K562 (cell line): ENCODE data around the gene PABPC1L2A. TPM values are rescaled to one million over a fixed set of nuclear protein-coding genes. Genes with fewer than 3 reads are reported as not detected.
"Not testable (repeated sequence)": the region's sequence is repeated elsewhere in the genome, so short reads cannot be mapped to it uniquely, and the experiment has no call there.

Source experiments
- ATAC-seq: fragments of 200-7000 bp; cut with Tn5 transposase; 3 replicates; pipeline ENCODE4 v1.9.1; 2020; ENCODE audit warnings: moderate library complexity
- Bru-seq: library from RNA; stranded (reverse); fragments of 400-500 nt; gene quantifications from one replicate; lab custom pipeline; 2021; lab: Mats Ljungman, UMichigan
- BruChase-seq, 2 experiments: library from RNA; stranded (reverse); fragments of 400-500 nt; gene quantifications; one replicate each; lab custom pipeline; 2021; lab: Mats Ljungman, UMichigan
- BruUV-seq: library from RNA; stranded (reverse); fragments of 400-500 nt; replicated peaks from 2 replicates; lab custom pipeline; 2021; lab: Mats Ljungman, UMichigan
- CTCF ChIA-PET: fragments of 300-600 bp; formaldehyde crosslinking; extraction: SDS; loops from one replicate; lab custom pipeline; 2021; ENCODE audit warnings: low intra/inter-chr PET ratio; lab: Yijun Ruan, JAX
- POLR2A ChIA-PET: fragments of 300-600, 350-650 bp; sonication (Branson Sonifier 250); formaldehyde crosslinking; extraction: SDS; loops from one replicate; lab custom pipeline; 2021; ENCODE audit warnings: antibody characterized with exemption, inconsistent platforms; lab: Yijun Ruan, JAX
- DNase-seq, 4 experiments: peaks; one replicate each; pipeline versions ENCODE4 v3.0.0 to v3.0.0-alpha.2; 2011 to 2018; ENCODE audit warnings: low spot score in 3 of 4, mixed read lengths in 3 of 4; ENCODE audit errors: extremely low read depth in 1 of 4
- FAIRE-seq: peaks from 2 replicates; lab custom pipeline; 2011; peaks lifted over from hg19 to GRCh38; lab: Jason Lieb, UNC
- H2AFZ ChIP-seq: 2 replicates; pipeline ENCODE4 v1.6.0; 2011; ENCODE audit warnings: low read depth, low read length, control low read depth, inconsistent platforms
- H3K27ac ChIP-seq: fragments of 200-600 bp; 3 replicates; pipeline ENCODE4 v1.8.0; 2011; ENCODE audit warnings: low read depth, mild to moderate bottlenecking, control low read depth, inconsistent platforms, low read length, moderate library complexity, mixed read lengths; ENCODE audit errors: extremely low read depth
- H3K27me3 ChIP-seq, 2 experiments: fragments of 300-600 bp in 1 of 2; 2 replicates in 1 of 2; 3 replicates in 1 of 2; pipeline versions ENCODE4 v1.6.0 to v1.8.0; 2011; ENCODE audit warnings: inconsistent platforms in 2 of 2, low read length in 2 of 2, mild to moderate bottlenecking in 1 of 2, mixed read lengths in 1 of 2, moderate library complexity in 1 of 2; ENCODE audit not compliant: control insufficient read depth in 2 of 2, insufficient read depth in 2 of 2
- H3K36me3 ChIP-seq: fragments of 300-600 bp; 3 replicates; pipeline ENCODE4 v1.8.0; 2011; ENCODE audit warnings: mild to moderate bottlenecking, low read length, inconsistent platforms; ENCODE audit not compliant: control insufficient read depth, insufficient read depth
- H3K4me1 ChIP-seq, 2 experiments: fragments of 200-600 bp in 1 of 2; replicated peaks in 1 of 2; 2 replicates in 1 of 2; 3 replicates in 1 of 2; pipeline versions ENCODE4 v1.5.1 to v1.8.0; 2011; ENCODE audit warnings: inconsistent platforms in 2 of 2, low read length in 2 of 2, mild to moderate bottlenecking in 1 of 2, mixed read lengths in 1 of 2, moderate library complexity in 1 of 2; ENCODE audit not compliant: control insufficient read depth in 2 of 2, insufficient read depth in 2 of 2
- H3K4me2 ChIP-seq: 2 replicates; pipeline ENCODE4 v1.6.1; 2011; ENCODE audit warnings: low read length, control low read depth, inconsistent platforms, mixed read lengths; ENCODE audit not compliant: insufficient read depth
- H3K4me3 ChIP-seq: fragments of 200-600 bp; sonication (generic), shearing (Covaris generic); 2 replicates; pipeline ENCODE4 v1.5.1; 2016; ENCODE audit warnings: control low read depth, inconsistent platforms
- H3K79me2 ChIP-seq: fragments of 200-600 bp; 3 replicates; pipeline ENCODE4 v1.8.0; 2011; ENCODE audit warnings: low read length, inconsistent platforms; ENCODE audit not compliant: control insufficient read depth, insufficient read depth
- H3K9ac ChIP-seq, 2 experiments: 2 replicates each; pipeline versions ENCODE4 v1.6.0 to v1.6.1; 2011; ENCODE audit warnings: low read depth in 2 of 2, low read length in 2 of 2, control low read depth in 1 of 2, inconsistent platforms in 1 of 2, mild to moderate bottlenecking in 1 of 2, mixed read lengths in 1 of 2; ENCODE audit not compliant: insufficient read depth in 1 of 2
- H3K9me1 ChIP-seq: one replicate; pipeline ENCODE4 v1.6.0; 2011; ENCODE audit warnings: inconsistent platforms, mild to moderate bottlenecking, low read length, moderate library complexity; ENCODE audit not compliant: control insufficient read depth, insufficient read depth
- H3K9me3 ChIP-seq: replicated peaks from 2 replicates; pipeline ENCODE4 v1.5.1; 2011; ENCODE audit warnings: low read depth, low read length, inconsistent platforms; ENCODE audit not compliant: control insufficient read depth, insufficient read depth
- H4K20me1 ChIP-seq: replicated peaks from 2 replicates; pipeline ENCODE4 v1.6.1; 2011; ENCODE audit warnings: low read length, inconsistent platforms, mixed read lengths; ENCODE audit not compliant: control insufficient read depth, insufficient read depth
- WGBS: fragments of 100-300 bp; shearing (Covaris generic); methylation state at CpG from one replicate; pipeline ENCODE4 v1.1.6; 2016; ENCODE audit warnings: low coverage, mixed read lengths; ENCODE audit not compliant: insufficient coverage; ENCODE audit errors: missing lambda C conversion rate; 5-methylcytosine and 5-hydroxymethylcytosine counted together
- in situ Hi-C: fragments of 300-500 bp; cut with MboI; formaldehyde crosslinking; loops from 4 replicates; pipeline ENCODE4 v1.15.0; 2018; ENCODE audit warnings: inconsistent platforms, mixed read lengths
- intact Hi-C: fragments of 100-400 bp; cut with micrococcal nuclease; formaldehyde crosslinking; loops from 2 replicates; pipeline ENCODE4 v1.14.2; 2022
- long read RNA-seq, 3 experiments: library from polyadenylated mRNA in 2 of 3; library from RNA in 1 of 3; unstranded in 2 of 3; stranded (forward) in 1 of 3; transcript quantifications; one replicate each; pipeline ENCODE4 v2.0.0, GENCODE V29; 2019 to 2022
- polyA minus RNA-seq, 3 experiments: library from RNA; depleted of rRNA, polyadenylated mRNA; stranded (reverse); fragments of >200 nt; gene quantifications; 2 replicates each; pipeline ENCODE4 v1.2.3, GENCODE V29; 2011
- polyA plus RNA-seq, 8 experiments: library from polyadenylated mRNA; depleted of rRNA in 4 of 8; stranded (reverse) in 5 of 8; unstranded in 3 of 8; fragments of >200 nt; fragmentation: Nextera tagmentation in 2 of 8; fragmentation: Illumina TruSeq in 1 of 8; extraction: Ambion mirVana in 2 of 8; extraction: Trizol in 1 of 8; gene quantifications; 2 replicates each; pipeline versions ENCODE4 v1.2.1 to v1.2.3, GENCODE V29; 2011 to 2014; ENCODE audit warnings: inconsistent platforms in 1 of 8, missing spikeins in 1 of 8
- total RNA-seq, 7 experiments: library from RNA; depleted of rRNA in 6 of 7; stranded (reverse); fragments of >200 nt in 6 of 7; fragmentation: Illumina TruSeq in 2 of 7; extraction: Trizol in 2 of 7; gene quantifications; 2 replicates each; pipeline versions ENCODE4 v1.2.1 to v1.2.3, GENCODE V29; 2011 to 2021; ENCODE audit warnings: low replicate concordance in 1 of 7

The PABPC1L2A gene
- total RNA-seq (2011; cell fraction: chromatin; rRNA removed; ENCODE audit: low replicate concordance) = not detected in 2 replicates
- not detected in 2 replicates for total RNA-seq (2011; cell fraction: nucleolus; rRNA removed)
- total RNA-seq (2011; cell fraction: nucleoplasm; rRNA removed) = not detected in 2 replicates
- total RNA-seq (2014; rRNA removed) = not detected in 2 replicates
- not detected in 2 replicates for total RNA-seq (2014; rRNA removed; fragmentation: Illumina TruSeq; extraction: Trizol)
- not detected in 2 replicates for total RNA-seq (2015; rRNA removed; fragmentation: Illumina TruSeq; extraction: Trizol)
- not detected in 2 replicates for total RNA-seq (2021)
- not detected in 2 replicates for polyA plus RNA-seq (2011; rRNA removed)
- not detected in 2 replicates for polyA plus RNA-seq (2011; cell fraction: cytosol; rRNA removed)
- not detected in 2 replicates for polyA plus RNA-seq (2011; cell fraction: nucleus; rRNA removed)
- not detected in 2 replicates for polyA plus RNA-seq (2012)
- not detected in 2 replicates for polyA plus RNA-seq (2014; fragmentation: Illumina TruSeq; extraction: Trizol)
- not detected for polyA plus RNA-seq (2014; fragmentation: Nextera tagmentation; extraction: Ambion mirVana)
- not detected in 2 replicates for polyA plus RNA-seq (2014; rRNA removed)
- polyA minus RNA-seq (2011; rRNA and poly(A)+ RNA removed) = not detected in 2 replicates
- polyA minus RNA-seq (2011; cell fraction: cytosol; rRNA and poly(A)+ RNA removed) = not detected in 2 replicates
- polyA minus RNA-seq (2011; cell fraction: nucleus; rRNA and poly(A)+ RNA removed) = not detected in 2 replicates
- Bru-seq, nascent RNA = not detected
- BruChase-seq, experiment 1, labeled RNA remaining after a 2-hour chase = not detected
- BruChase-seq, experiment 2, labeled RNA remaining after a 6-hour chase = not detected
- long read RNA-seq, experiment 1 = 0 reads
- long read RNA-seq, experiment 2 = 0 reads
- long read RNA-seq, experiment 3 = 0 reads

- ATAC-seq, intact Hi-C loops, CTCF ChIA-PET, POLR2A ChIA-PET, H3K27me3 ChIP-seq, H4K20me1 ChIP-seq, H3K9me3 ChIP-seq, H3K4me3 ChIP-seq, H3K9ac ChIP-seq, H3K4me1 ChIP-seq, H3K9me1 ChIP-seq, H3K79me2 ChIP-seq, H3K27ac ChIP-seq, H3K4me2 ChIP-seq, H3K36me3 ChIP-seq, BruUV-seq, DNase-seq, FAIRE-seq, H2AFZ ChIP-seq: not testable (repeated sequence)
- in situ Hi-C loops = loop anchor here (10.0 kb wide), 1 partner anchor 94 kb away; no protein-coding TSS in a partner anchor
- no CpG with 5 or more reads among the region's 45 CpGs for WGBS
These were observed at the start of gene PABPC1L2A for GRCh38 chrX:73079024-73079562. PABPC1L2A (minus strand) TSS chrX:73079512; CDS start chrX:73079386, 126 bp downstream.
